ENCODE measurements around the gene PPP6R2.

Gene PPP6R2

DNA sequence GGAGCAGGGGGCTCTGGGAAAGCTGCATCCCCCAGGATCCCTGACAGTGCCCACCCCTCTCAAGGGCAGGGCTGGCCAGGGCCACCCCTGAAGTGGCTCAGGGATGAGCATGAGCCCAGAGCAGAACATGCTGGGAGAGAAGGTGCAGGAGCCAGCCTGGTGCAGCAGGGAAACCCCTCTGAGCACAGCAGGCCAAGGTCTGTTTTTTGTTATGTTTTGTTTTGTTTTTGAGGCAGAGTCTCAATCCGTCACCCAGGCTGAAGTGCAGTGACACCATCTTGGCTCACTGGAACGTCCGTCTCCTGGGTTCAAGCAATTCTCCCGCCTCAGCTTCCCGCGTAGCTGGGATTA, 132.5 kb downstream of the PPP6R2 start:
- Histone ChIP-seq H3K9ac (ENCODE audit: low read length) (peak overlapping the region; percentile 62; the same call in 1 of the 2 replicates), H3K79me2 (ENCODE audit: insufficient read depth, low read length) (peaks cover 26% of the 10 kb centered on the region), H3K27ac (ENCODE audit: low read depth, low read length, poor library complexity, severe bottlenecking) (no peak overlapping the region), H3K4me3 (ENCODE audit: low read depth, low read length, poor library complexity, severe bottlenecking) (peak overlapping the region; percentile 88), H3F3A (ENCODE audit: insufficient read depth, low read length) (no peaks in the 10 kb centered on the region), H3K36me3 (ENCODE audit: insufficient read depth, low read length) (no peaks in the 10 kb centered on the region; the same call in 1 of the 2 replicates), H2AFZ (ENCODE audit: low read length) (no peak overlapping the region), H3K9me3 (ENCODE audit: low read length) (no peaks in the 10 kb centered on the region), H3K4me2 (ENCODE audit: low read length) (peak overlapping the region; percentile 70), H3K9me2 (ENCODE audit: low read depth, low read length) (no peaks in the 10 kb centered on the region), H3K4me1 (ENCODE audit: insufficient read depth, low read length, severe bottlenecking) (peaks cover 40% of the 10 kb centered on the region), H3K27me3 (ENCODE audit: insufficient read depth, low read length) (no peaks in the 10 kb centered on the region), H4K20me1 (ENCODE audit: insufficient read depth, low read length) (no peaks in the 10 kb centered on the region)
- TF ChIP-seq, protein P1, sequence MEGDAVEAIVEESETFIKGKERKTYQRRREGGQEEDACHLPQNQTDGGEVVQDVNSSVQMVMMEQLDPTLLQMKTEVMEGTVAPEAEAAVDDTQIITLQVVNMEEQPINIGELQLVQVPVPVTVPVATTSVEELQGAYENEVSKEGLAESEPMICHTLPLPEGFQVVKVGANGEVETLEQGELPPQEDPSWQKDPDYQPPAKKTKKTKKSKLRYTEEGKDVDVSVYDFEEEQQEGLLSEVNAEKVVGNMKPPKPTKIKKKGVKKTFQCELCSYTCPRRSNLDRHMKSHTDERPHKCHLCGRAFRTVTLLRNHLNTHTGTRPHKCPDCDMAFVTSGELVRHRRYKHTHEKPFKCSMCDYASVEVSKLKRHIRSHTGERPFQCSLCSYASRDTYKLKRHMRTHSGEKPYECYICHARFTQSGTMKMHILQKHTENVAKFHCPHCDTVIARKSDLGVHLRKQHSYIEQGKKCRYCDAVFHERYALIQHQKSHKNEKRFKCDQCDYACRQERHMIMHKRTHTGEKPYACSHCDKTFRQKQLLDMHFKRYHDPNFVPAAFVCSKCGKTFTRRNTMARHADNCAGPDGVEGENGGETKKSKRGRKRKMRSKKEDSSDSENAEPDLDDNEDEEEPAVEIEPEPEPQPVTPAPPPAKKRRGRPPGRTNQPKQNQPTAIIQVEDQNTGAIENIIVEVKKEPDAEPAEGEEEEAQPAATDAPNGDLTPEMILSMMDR (IDR thresholded peaks at IDR 0.05; ENCODE audit: low read length), result no peak
- no peak for TF ChIP-seq EZH2 (IDR thresholded peaks at IDR 0.05; ENCODE audit: borderline replicate concordance, low read length)

DNA sequence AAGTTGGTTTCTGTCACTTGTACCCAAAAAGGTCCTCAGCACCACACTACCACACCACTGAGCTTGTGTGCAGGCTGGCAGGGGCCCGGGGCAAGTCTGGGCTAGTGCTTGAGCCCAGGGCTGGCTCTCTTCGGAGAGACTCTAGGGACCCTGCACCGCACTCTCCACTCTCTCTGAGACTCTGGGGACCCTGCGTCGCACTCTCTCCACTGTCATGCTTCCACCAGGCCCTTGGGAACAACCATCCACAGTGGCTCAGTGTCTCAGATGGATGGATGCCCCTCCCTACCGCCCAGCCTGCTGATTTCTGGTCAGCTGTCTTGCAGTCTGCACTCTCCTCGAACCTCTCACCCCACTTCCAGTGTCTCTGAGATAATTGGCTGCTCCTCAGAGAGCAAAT, 133.7 kb downstream of the PPP6R2 start:
- H3K4me2 ChIP-seq (ENCODE audit: low read length), result no peak overlapping the region
- H3K79me2 ChIP-seq (ENCODE audit: insufficient read depth, low read length), result peaks cover 22% of the 10 kb centered on the region
- H4K20me1 ChIP-seq (ENCODE audit: insufficient read depth, low read length), result no peaks in the 10 kb centered on the region
- no peak overlapping the region for H2AFZ ChIP-seq (ENCODE audit: low read length)
- no peaks in the 10 kb centered on the region for H3K9me3 ChIP-seq (ENCODE audit: low read length)
- no peaks in the 10 kb centered on the region for H3K9me2 ChIP-seq (ENCODE audit: low read depth, low read length)
- no peak overlapping the region; the same call in 1 of the 2 replicates for H3K9ac ChIP-seq (ENCODE audit: low read length)
- H3K4me1 ChIP-seq (ENCODE audit: insufficient read depth, low read length, severe bottlenecking), result peaks cover 31% of the 10 kb centered on the region
- no peak overlapping the region for H3K4me3 ChIP-seq (ENCODE audit: low read depth, low read length, poor library complexity, severe bottlenecking)
- TF ChIP-seq, protein P1 (IDR thresholded peaks at IDR 0.05; ENCODE audit: low read length), result no peak
- no peak for TF ChIP-seq EZH2 (IDR thresholded peaks at IDR 0.05; ENCODE audit: borderline replicate concordance, low read length)
- H3F3A ChIP-seq (ENCODE audit: insufficient read depth, low read length), result no peaks in the 10 kb centered on the region
- H3K36me3 ChIP-seq (ENCODE audit: insufficient read depth, low read length), result no peaks in the 10 kb centered on the region; the same call in 1 of the 2 replicates
- H3K27ac ChIP-seq (ENCODE audit: low read depth, low read length, poor library complexity, severe bottlenecking), result no peak overlapping the region
- peaks cover 4% of the 10 kb centered on the region; the same call in 1 of the 2 replicates for H3K27me3 ChIP-seq (ENCODE audit: insufficient read depth, low read length)

DNA sequence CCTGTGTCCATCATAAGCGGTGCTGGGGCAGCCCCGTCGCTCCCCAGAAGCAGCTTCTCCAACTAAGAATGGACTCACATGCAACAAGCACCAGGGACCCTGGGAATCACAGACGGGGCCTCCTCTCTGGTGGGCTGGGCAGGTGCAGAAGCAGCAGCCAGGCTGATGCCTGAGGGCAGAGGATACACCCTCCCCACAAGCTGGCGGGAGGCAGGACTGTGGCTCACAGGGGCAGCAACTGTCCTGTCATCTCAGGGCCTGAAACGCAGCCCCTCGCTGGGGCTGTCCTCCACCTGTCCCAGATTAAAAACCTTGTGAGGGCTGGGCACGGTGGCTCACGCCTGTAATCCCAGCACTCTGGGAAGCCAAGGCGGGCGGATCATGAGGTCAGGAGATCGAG, 134.8 kb downstream of the PPP6R2 start:
- H3K9ac ChIP-seq (ENCODE audit: low read length), result no peak overlapping the region
- H3K4me3 ChIP-seq (ENCODE audit: low read depth, low read length, poor library complexity, severe bottlenecking), result no peak overlapping the region
- peaks cover 25% of the 10 kb centered on the region for H3K4me1 ChIP-seq (ENCODE audit: insufficient read depth, low read length, severe bottlenecking)
- no peak overlapping the region for H3K4me2 ChIP-seq (ENCODE audit: low read length)
- no peaks in the 10 kb centered on the region for H3K9me2 ChIP-seq (ENCODE audit: low read depth, low read length)
- H3K27me3 ChIP-seq (ENCODE audit: insufficient read depth, low read length), result peaks cover 4% of the 10 kb centered on the region; the same call in 1 of the 2 replicates
- H3K27ac ChIP-seq (ENCODE audit: low read depth, low read length, poor library complexity, severe bottlenecking), result no peak overlapping the region
- H3K9me3 ChIP-seq (ENCODE audit: low read length), result no peaks in the 10 kb centered on the region
- H3K36me3 ChIP-seq (ENCODE audit: insufficient read depth, low read length), result no peaks in the 10 kb centered on the region
- no peaks in the 10 kb centered on the region for H3F3A ChIP-seq (ENCODE audit: insufficient read depth, low read length)
- no peak for TF ChIP-seq EZH2 (IDR thresholded peaks at IDR 0.05; ENCODE audit: borderline replicate concordance, low read length)
- TF ChIP-seq, protein P1 (IDR thresholded peaks at IDR 0.05; ENCODE audit: low read length), result no peak
- peaks cover 11% of the 10 kb centered on the region for H3K79me2 ChIP-seq (ENCODE audit: insufficient read depth, low read length)
- no peaks in the 10 kb centered on the region for H4K20me1 ChIP-seq (ENCODE audit: insufficient read depth, low read length)
- no peak overlapping the region for H2AFZ ChIP-seq (ENCODE audit: low read length)

All from OCI-LY1 (cell line).